Right atrium auricular region (tissue), 2 donors: ENCODE data around the gene ARHGAP44. TPM values are rescaled to one million over a fixed set of nuclear protein-coding genes. Genes with fewer than 3 reads are reported as not detected.
"Not testable (repeated sequence)": the region's sequence is repeated elsewhere in the genome, so short reads cannot be mapped to it uniquely, and the experiment has no call there.

Source experiments
- DNase-seq: peaks from one replicate; pipeline ENCODE4 v3.0.0-alpha.2; 2019; ENCODE audit warnings: low spot score
- H3K27ac ChIP-seq, 2 donors: fragments of 200-600 bp; sonication (generic); 1 replicate in 1 of 2; 2 replicates in 1 of 2; pipeline ENCODE4 v1.5.1; 2016 to 2019
- H3K27me3 ChIP-seq, 2 donors: fragments of 200-600 bp; sonication (generic); one replicate each; pipeline versions ENCODE4 v1.5.1 to v1.6.0; 2017 to 2019
- H3K36me3 ChIP-seq: fragments of 200-600 bp; sonication (generic); one replicate; pipeline ENCODE4 v1.5.1; 2016
- H3K4me1 ChIP-seq, 2 donors: fragments of 200-600 bp; sonication (generic); one replicate each; pipeline versions ENCODE4 v1.5.1 to v1.6.0; 2017 to 2019
- H3K4me3 ChIP-seq, 2 donors: fragments of 200-600 bp; sonication (generic); 1 replicate in 1 of 2; 2 replicates in 1 of 2; pipeline ENCODE4 v1.5.1; 2017 to 2019; ENCODE audit warnings: mild to moderate bottlenecking in 1 of 2, moderate library complexity in 1 of 2
- H3K9me3 ChIP-seq, 2 donors: fragments of 200-600 bp; sonication (generic); one replicate each; pipeline ENCODE4 v1.5.1; 2019
- total RNA-seq, 2 donors: library from RNA; depleted of rRNA; stranded (reverse); fragments of >200 nt; gene quantifications; one replicate each; pipeline ENCODE4 v1.1.0, GENCODE V29; 2016
- TF ChIP-seq, protein P1 (sequence below), 2 donors: fragments of 200-600 bp; sonication (generic); IDR thresholded peaks; one replicate each; pipeline ENCODE4 v1.5.1; 2019; ENCODE audit warnings: antibody characterized with exemption in 2 of 2

Gene ARHGAP44
- total RNA-seq, 2 donors from 2014 or later: 7.8 to 12.2 TPM

- Histone ChIP-seq H3K36me3 (no peaks in the 10 kb centered on the region), H3K4me3 (no peak overlapping the region), H3K27me3 (no peaks in the 10 kb centered on the region), H3K27ac (no peak overlapping the region), H3K4me1 (no peaks in the 10 kb centered on the region), H3K9me3 (no peaks in the 10 kb centered on the region)
- DNase-seq: no peak
- TF ChIP-seq, protein P1, sequence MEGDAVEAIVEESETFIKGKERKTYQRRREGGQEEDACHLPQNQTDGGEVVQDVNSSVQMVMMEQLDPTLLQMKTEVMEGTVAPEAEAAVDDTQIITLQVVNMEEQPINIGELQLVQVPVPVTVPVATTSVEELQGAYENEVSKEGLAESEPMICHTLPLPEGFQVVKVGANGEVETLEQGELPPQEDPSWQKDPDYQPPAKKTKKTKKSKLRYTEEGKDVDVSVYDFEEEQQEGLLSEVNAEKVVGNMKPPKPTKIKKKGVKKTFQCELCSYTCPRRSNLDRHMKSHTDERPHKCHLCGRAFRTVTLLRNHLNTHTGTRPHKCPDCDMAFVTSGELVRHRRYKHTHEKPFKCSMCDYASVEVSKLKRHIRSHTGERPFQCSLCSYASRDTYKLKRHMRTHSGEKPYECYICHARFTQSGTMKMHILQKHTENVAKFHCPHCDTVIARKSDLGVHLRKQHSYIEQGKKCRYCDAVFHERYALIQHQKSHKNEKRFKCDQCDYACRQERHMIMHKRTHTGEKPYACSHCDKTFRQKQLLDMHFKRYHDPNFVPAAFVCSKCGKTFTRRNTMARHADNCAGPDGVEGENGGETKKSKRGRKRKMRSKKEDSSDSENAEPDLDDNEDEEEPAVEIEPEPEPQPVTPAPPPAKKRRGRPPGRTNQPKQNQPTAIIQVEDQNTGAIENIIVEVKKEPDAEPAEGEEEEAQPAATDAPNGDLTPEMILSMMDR (IDR thresholded peaks at IDR 0.05): no peak
These were observed 70.2 kb downstream of the ARHGAP44 start for GRCh38 chr17:12859520-12859919.

- Histone ChIP-seq H3K9me3 (no peaks in the 10 kb centered on the region), H3K4me1 (no peaks in the 10 kb centered on the region), H3K27ac (no peak overlapping the region), H3K27me3 (no peaks in the 10 kb centered on the region), H3K36me3 (no peaks in the 10 kb centered on the region), H3K4me3 (no peak overlapping the region)
- TF ChIP-seq, protein P1 (IDR thresholded peaks at IDR 0.05): no peak
- no peak for DNase-seq
These were observed 76.5 kb downstream of the ARHGAP44 start for GRCh38 chr17:12865769-12866168.

GRCh38 chr17:12866244-12866643 lies 76.9 kb downstream of the ARHGAP44 start:
- H3K4me1 ChIP-seq: no peaks in the 10 kb centered on the region
- no peaks in the 10 kb centered on the region for H3K36me3 ChIP-seq
- DNase-seq: no peak
- H3K9me3 ChIP-seq: no peaks in the 10 kb centered on the region
- TF ChIP-seq, protein P1 (IDR thresholded peaks at IDR 0.05): no peak
- H3K4me3 ChIP-seq: no peak overlapping the region
- H3K27ac ChIP-seq: no peak overlapping the region
- H3K27me3 ChIP-seq: no peaks in the 10 kb centered on the region

- H3K36me3 ChIP-seq: no peaks in the 10 kb centered on the region
- peaks cover 0 to 7% of the 10 kb centered on the region in 2 donors for H3K9me3 ChIP-seq
- no peaks in the 10 kb centered on the region for H3K27me3 ChIP-seq
- H3K4me1 ChIP-seq: no peaks in the 10 kb centered on the region
- no peak for DNase-seq
- TF ChIP-seq, protein P1 (IDR thresholded peaks at IDR 0.05): no peak
- H3K27ac ChIP-seq: no peak overlapping the region
- H3K4me3 ChIP-seq: no peak overlapping the region
These were observed 78.4 kb downstream of the ARHGAP44 start for GRCh38 chr17:12867726-12868125.

DNA sequence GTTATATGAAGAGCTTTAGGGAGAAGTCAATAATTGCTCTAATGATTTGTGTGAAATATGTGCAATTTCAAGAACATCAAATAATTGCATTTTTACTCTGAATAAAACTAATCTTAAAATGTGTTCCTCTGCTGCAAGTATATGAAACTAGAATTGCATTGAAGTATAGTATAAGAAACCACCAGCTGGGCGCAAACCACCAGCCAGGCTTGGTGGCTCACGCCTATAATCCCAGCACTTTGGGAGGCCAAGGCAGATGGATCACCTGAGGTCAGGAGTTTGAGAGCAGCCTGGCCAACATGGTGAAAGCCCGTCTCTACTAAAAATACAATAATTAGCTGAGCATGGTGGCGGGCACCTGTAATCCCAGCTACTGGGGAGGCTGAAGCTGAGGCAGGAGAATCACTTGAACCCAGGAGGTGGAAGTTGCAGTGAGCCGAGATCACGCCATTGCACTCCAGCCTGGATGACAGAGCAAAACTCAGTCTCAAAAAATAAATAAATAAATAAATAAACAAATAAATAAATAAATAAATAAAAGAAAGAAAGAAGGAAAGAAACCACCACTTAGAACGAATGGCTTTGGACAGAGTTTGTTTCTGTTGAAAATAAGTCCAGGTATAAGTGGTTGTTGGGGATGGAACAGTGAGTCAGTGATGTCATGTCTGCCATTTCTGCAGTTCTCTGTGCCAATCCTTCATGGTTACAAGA lies 84.3 kb downstream of the ARHGAP44 start:
- H3K27me3 ChIP-seq, H3K4me3 ChIP-seq, H3K27ac ChIP-seq, H3K4me1 ChIP-seq, H3K36me3 ChIP-seq, H3K9me3 ChIP-seq, DNase-seq: not testable (repeated sequence)

- H3K27ac ChIP-seq: no peak overlapping the region
- no peaks in the 10 kb centered on the region for H3K36me3 ChIP-seq
- TF ChIP-seq, protein P1 (IDR thresholded peaks at IDR 0.05): no peak
- DNase-seq: no peak
- H3K4me1 ChIP-seq: no peaks in the 10 kb centered on the region
- no peaks in the 10 kb centered on the region for H3K27me3 ChIP-seq
- H3K4me3 ChIP-seq: no peak overlapping the region
- H3K9me3 ChIP-seq: no peaks in the 10 kb centered on the region
These were observed 88.8 kb downstream of the ARHGAP44 start for GRCh38 chr17:12877953-12878669.

GRCh38 chr17:12879096-12879495 lies 89.8 kb downstream of the ARHGAP44 start:
- not testable (repeated sequence) for H3K36me3 ChIP-seq, H3K9me3 ChIP-seq, DNase-seq, H3K27ac ChIP-seq, H3K4me1 ChIP-seq, H3K4me3 ChIP-seq, H3K27me3 ChIP-seq
